BE2C (cell line): Measurements from ENCODE around the gene KCND3.

Experiments used
- DNase-seq: peaks from one replicate; pipeline ENCODE4 v3.0.0-alpha.2; 2020
- H3K27me3 ChIP-seq: fragments of 250-450 bp; sonication (Bioruptor Pico); 2 replicates; pipeline ENCODE4 v1.5.1; 2020; ENCODE audit warnings: mild to moderate bottlenecking
- H3K36me3 ChIP-seq: fragments of 250-450 bp; sonication (Bioruptor Pico); 2 replicates; pipeline ENCODE4 v1.5.1; 2020; ENCODE audit warnings: mild to moderate bottlenecking
- H3K4me1 ChIP-seq: fragments of 250-450 bp; sonication (Bioruptor Pico); 2 replicates; pipeline ENCODE4 v1.5.1; 2020
- H3K4me3 ChIP-seq: 2 replicates; pipeline ENCODE4 v1.5.1; 2011; ENCODE audit warnings: low read depth, low read length
- H3K9me3 ChIP-seq: fragments of 250-450 bp; sonication (Bioruptor Pico); 2 replicates; pipeline ENCODE4 v1.5.1; 2020
- CTCF ChIP-seq: IDR thresholded peaks from 2 replicates; pipeline ENCODE4 v1.5.1; 2012; ENCODE audit warnings: mild to moderate bottlenecking, low read depth, low read length

Gene KCND3

GRCh38 chr1:111903148-111903870, 86.2 kb downstream of the KCND3 start:
- TF ChIP-seq CTCF, result no peak
- Histone ChIP-seq H3K36me3 (no peaks in the 10 kb centered on the region), H3K27me3 (no peaks in the 10 kb centered on the region), H3K4me3 (no peak overlapping the region), H3K4me1 (peaks cover 13% of the 10 kb centered on the region; the same call in 1 of the 2 replicates), H3K9me3 (no peaks in the 10 kb centered on the region)
- no peak for DNase-seq

GRCh38 chr1:111895469-111895868, 94.0 kb downstream of the KCND3 start:
- no peak for TF ChIP-seq CTCF
- Histone ChIP-seq H3K9me3 (no peaks in the 10 kb centered on the region), H3K36me3 (no peaks in the 10 kb centered on the region), H3K27me3 (no peaks in the 10 kb centered on the region), H3K4me1 (peaks cover 3% of the 10 kb centered on the region; the same call in 1 of the 2 replicates), H3K4me3 (peak overlapping the region; percentile 37)
- DNase-seq, result peak; percentile 65

- no peak for TF ChIP-seq CTCF
- DNase-seq, result no peak
- H3K9me3 ChIP-seq, result no peaks in the 10 kb centered on the region
- H3K4me1 ChIP-seq, result peaks cover 3% of the 10 kb centered on the region; the same call in 1 of the 2 replicates
- H3K36me3 ChIP-seq, result no peaks in the 10 kb centered on the region
- H3K4me3 ChIP-seq, result no peak overlapping the region
- H3K27me3 ChIP-seq, result no peaks in the 10 kb centered on the region
Measured at GRCh38 chr1:111895017-111895416, 94.5 kb downstream of the KCND3 start.

GRCh38 chr1:111894497-111894896, 95.0 kb downstream of the KCND3 start:
- Histone ChIP-seq H3K27me3 (no peaks in the 10 kb centered on the region), H3K36me3 (no peaks in the 10 kb centered on the region), H3K9me3 (no peaks in the 10 kb centered on the region), H3K4me1 (peaks cover 3% of the 10 kb centered on the region; the same call in 1 of the 2 replicates), H3K4me3 (no peak overlapping the region)
- no peak for TF ChIP-seq CTCF
- no peak for DNase-seq

GRCh38 chr1:111891566-111891965, 97.9 kb downstream of the KCND3 start:
- H3K27me3 ChIP-seq, result no peaks in the 10 kb centered on the region
- no peak overlapping the region for H3K4me3 ChIP-seq
- DNase-seq, result no peak
- H3K36me3 ChIP-seq, result no peaks in the 10 kb centered on the region
- H3K9me3 ChIP-seq, result no peaks in the 10 kb centered on the region
- TF ChIP-seq CTCF, result no peak
- H3K4me1 ChIP-seq, result peaks cover 3% of the 10 kb centered on the region; the same call in 1 of the 2 replicates

- Histone ChIP-seq H3K4me3 (no peak overlapping the region), H3K27me3 (no peaks in the 10 kb centered on the region), H3K9me3 (no peaks in the 10 kb centered on the region), H3K36me3 (no peaks in the 10 kb centered on the region), H3K4me1 (no peaks in the 10 kb centered on the region)
- DNase-seq, result no peak
- no peak for TF ChIP-seq CTCF
Measured at GRCh38 chr1:111888740-111889376, 100.6 kb downstream of the KCND3 start.
